Measurements from ENCODE around the gene PTPRQ. TPM values are rescaled to one million over a fixed set of nuclear protein-coding genes. Genes with fewer than 3 reads are reported as not detected.

Gene PTPRQ
- total RNA-seq, 6 experiments from 2014 or later: 0.12 to 0.81 (median 0.22) TPM; not detected in 1

- Histone ChIP-seq H3K4me3 (peak overlapping the region in 2 of 3 donors; percentile 34 to 43), H3K4me1 (peaks cover 0 to 29% (median 12%) of the 10 kb centered on the region in 4 donors), H3K27ac (peak overlapping the region; percentile 90 to 95 (median 93)), H3K9me3 (no peaks in the 10 kb centered on the region), H3K27me3 (no peaks in the 10 kb centered on the region), H3K36me3 (no peaks in the 10 kb centered on the region)
- WGBS (ENCODE audit: insufficient coverage, low coverage, low lambda C conversion rate, missing lambda C conversion rate): 33% methylated on average over 12 of the region's 12 CpGs
- TF ChIP-seq CTCF (IDR thresholded peaks at IDR 0.05) (no peak), POLR2A (IDR thresholded peaks at IDR 0.05) (peak; percentile 81)
- peak in 1 of 3 donors; percentile 64 for DNase-seq
- intact Hi-C loops (cut with DNase I): no loop called here
- ATAC-seq: peak; percentile 85 to 95 (median 92)
Observed at GRCh38 chr12:80702889-80703805, 259.1 kb downstream of the PTPRQ start.

- Histone ChIP-seq H3K9me3 (no peaks in the 10 kb centered on the region), H3K36me3 (no peaks in the 10 kb centered on the region), H3K4me1 (peaks cover 0 to 25% (median 11%) of the 10 kb centered on the region in 4 donors), H3K4me3 (no peak overlapping the region), H3K27ac (peak overlapping the region; percentile 90 to 95 (median 93)), H3K27me3 (no peaks in the 10 kb centered on the region)
- intact Hi-C loops (cut with DNase I): no loop called here
- TF ChIP-seq POLR2A (IDR thresholded peaks at IDR 0.05): no peak
- TF ChIP-seq CTCF (IDR thresholded peaks at IDR 0.05): no peak
- DNase-seq (no peak), ATAC-seq (peak; percentile 8 to 61 (median 23))
- 51% methylated on average over 2 of the region's 2 CpGs for WGBS (ENCODE audit: insufficient coverage, low coverage, low lambda C conversion rate, missing lambda C conversion rate)
Observed at GRCh38 chr12:80704420-80704819, 260.4 kb downstream of the PTPRQ start.

- Histone ChIP-seq H3K9me3 (no peaks in the 10 kb centered on the region), H3K27ac (no peak within 1 kb of the TSS), H3K4me3 (peak within 1 kb of the TSS in 1 of 3 donors; percentile 39), H3K4me1 (peaks cover 0 to 19% (median 8%) of the 10 kb centered on the region in 4 donors), H3K36me3 (no peaks in the 10 kb centered on the region), H3K27me3 (no peaks in the 10 kb centered on the region)
- no peak for ATAC-seq
- TF ChIP-seq CTCF (IDR thresholded peaks at IDR 0.05): no peak
- TF ChIP-seq POLR2A (IDR thresholded peaks at IDR 0.05): no peak
- intact Hi-C loops (cut with DNase I): no loop called here
- DNase-seq: no peak
- WGBS (ENCODE audit: insufficient coverage, low coverage, low lambda C conversion rate, missing lambda C conversion rate): 59% methylated on average over 4 of the region's 4 CpGs
Observed at GRCh38 chr12:80707126-80707829, 263.2 kb downstream of the PTPRQ start, which contains the start of gene MYF6. Gene MYF6, plus strand, starts transcription at chr12:80707634. Its CDS starts 86 bp downstream, at chr12:80707720.

GRCh38 chr12:80707830-80708258 lies 263.8 kb downstream of the PTPRQ start:
- intact Hi-C loops (cut with DNase I): no loop called here
- H3K27ac ChIP-seq: no peak overlapping the region
- H3K9me3 ChIP-seq: no peaks in the 10 kb centered on the region
- H3K36me3 ChIP-seq: no peaks in the 10 kb centered on the region
- no peak for ATAC-seq
- WGBS (ENCODE audit: insufficient coverage, low coverage, low lambda C conversion rate, missing lambda C conversion rate): 47% methylated on average over 4 of the region's 21 CpGs
- TF ChIP-seq POLR2A (IDR thresholded peaks at IDR 0.05) (no peak), CTCF (IDR thresholded peaks at IDR 0.05) (no peak)
- no peak overlapping the region for H3K4me3 ChIP-seq
- H3K4me1 ChIP-seq: peaks cover 0 to 14% (median 6%) of the 10 kb centered on the region in 4 donors
- DNase-seq: no peak
- H3K27me3 ChIP-seq: no peaks in the 10 kb centered on the region

All from right lobe of liver (tissue), 6 donors.